Activated CD4-positive, alpha-beta T cell treated with anti-CD3 and anti-CD28 coated beads, Interleukin-2, amount 50 U/mL, for 4 hours (primary cell): ENCODE data around the gene OGA.

Experiments used
- DNase-seq, 2 experiments: peaks; one replicate each; pipeline ENCODE4 v3.0.0-alpha.2; 2020

OGA gene

GRCh38 chr10:101773923-101774588 lies 44.2 kb downstream of the OGA start:
- DNase-seq: no peak

GRCh38 chr10:101772895-101773761 lies 45.1 kb downstream of the OGA start:
- DNase-seq: no peak

- no peak for DNase-seq
Observed at GRCh38 chr10:101772017-101772894, 46.0 kb downstream of the OGA start.

GRCh38 chr10:101771380-101771779 lies 46.9 kb downstream of the OGA start:
- DNase-seq: no peak

GRCh38 chr10:101770331-101771215 lies 47.7 kb downstream of the OGA start:
- DNase-seq: no peak

GRCh38 chr10:101769541-101770180 lies 48.6 kb downstream of the OGA start:
- DNase-seq: no peak

GRCh38 chr10:101768791-101769170 lies 49.5 kb downstream of the OGA start:
- DNase-seq: no peak

- no peak for DNase-seq
Observed at GRCh38 chr10:101767966-101768790, 50.1 kb downstream of the OGA start.

GRCh38 chr10:101767600-101767945 lies 50.7 kb downstream of the OGA start:
- no peak for DNase-seq

GRCh38 chr10:101766753-101767599 lies 51.3 kb downstream of the OGA start:
- DNase-seq: no peak

- no peak for DNase-seq
Observed at GRCh38 chr10:101766306-101766705, 51.9 kb downstream of the OGA start.

- DNase-seq: no peak
Observed at GRCh38 chr10:101763141-101763846, 55.0 kb downstream of the OGA start.

- DNase-seq: no peak
Observed at GRCh38 chr10:101762736-101763135, 55.5 kb downstream of the OGA start.

- DNase-seq: no peak
Observed at GRCh38 chr10:101761226-101761625, 57.0 kb downstream of the OGA start.

GRCh38 chr10:101760510-101760909 lies 57.7 kb downstream of the OGA start:
- no peak for DNase-seq

- DNase-seq: no peak
Observed at GRCh38 chr10:101759309-101760247, 58.7 kb downstream of the OGA start.

- no peak for DNase-seq
Observed at GRCh38 chr10:101758858-101759257, 59.4 kb downstream of the OGA start.

GRCh38 chr10:101752241-101752640 lies 66.0 kb downstream of the OGA start:
- no peak for DNase-seq
